Measurements from ENCODE around the gene TTC39B.

Gene TTC39B

GRCh38 chr9:15133488-15133887, 173.5 kb downstream of the TTC39B start:
- no peak for DNase-seq (ENCODE audit: low spot score)

- no peak for DNase-seq (ENCODE audit: low spot score)
Measured at GRCh38 chr9:15132091-15132490, 174.9 kb downstream of the TTC39B start.

GRCh38 chr9:15131094-15131493, 175.9 kb downstream of the TTC39B start:
- DNase-seq (ENCODE audit: low spot score), result no peak

- DNase-seq (ENCODE audit: low spot score), result no peak
Measured at GRCh38 chr9:15127831-15128230, 179.2 kb downstream of the TTC39B start.

GRCh38 chr9:15121630-15122029, 185.4 kb downstream of the TTC39B start:
- no peak for DNase-seq (ENCODE audit: low spot score)

GRCh38 chr9:15116130-15116580, 190.9 kb downstream of the TTC39B start:
- DNase-seq (ENCODE audit: low spot score), result no peak

GRCh38 chr9:15115702-15116101, 191.3 kb downstream of the TTC39B start:
- no peak for DNase-seq (ENCODE audit: low spot score)

- no peak for DNase-seq (ENCODE audit: low spot score)
Measured at GRCh38 chr9:15115041-15115440, 192.0 kb downstream of the TTC39B start.
